H1 (cell line): ENCODE measurements around the gene NOP16. TPM values are rescaled to one million over a fixed set of nuclear protein-coding genes. Genes with fewer than 3 reads are reported as not detected.

Experiments used
- ATF2 ChIP-seq: IDR thresholded peaks from 2 replicates; pipeline ENCODE4 v1.6.1; 2012; ENCODE audit warnings: low read length, inconsistent platforms
- ATF3 ChIP-seq: IDR thresholded peaks from 2 replicates; pipeline ENCODE4 v1.6.1; 2011; ENCODE audit warnings: low read depth, mild to moderate bottlenecking, low read length; ENCODE audit not compliant: insufficient read depth
- BRCA1 ChIP-seq: IDR thresholded peaks from 2 replicates; pipeline ENCODE4 v1.6.1; 2012; ENCODE audit warnings: low read depth, low read length, improper control_type of control experiment
- KDM4A ChIP-seq: IDR thresholded peaks from one replicate; pipeline ENCODE4 v1.7.1; 2012; ENCODE audit warnings: low read depth, mild to moderate bottlenecking, moderate library complexity, low read length, inconsistent platforms; ENCODE audit not compliant: severe bottlenecking
- TEAD4 ChIP-seq: IDR thresholded peaks from 2 replicates; pipeline ENCODE4 v1.6.1; 2012; ENCODE audit warnings: low read depth, low read length, inconsistent platforms, mixed read lengths
- polyA plus RNA-seq, 7 experiments: library from polyadenylated mRNA; depleted of rRNA in 3 of 7; stranded (reverse) in 5 of 7; unstranded in 2 of 7; fragments of >200 nt in 5 of 7; fragments of 200-250 nt in 2 of 7; gene quantifications; 1 replicate in 5 of 7; 2 replicates in 1 of 7; 4 replicates in 1 of 7; pipeline versions ENCODE4 v1.2.1 to v1.2.3, GENCODE V29; 2011 to 2013; ENCODE audit warnings: missing spikeins in 2 of 7, mixed read lengths in 2 of 7
- total RNA-seq: library from RNA; stranded (reverse); fragmentation: NEBNext Ultra II Directional; extraction: Animal tissue kit (Norgen Biotek cat#: 25700); gene quantifications from 2 replicates; pipeline ENCODE4 v1.2.1, GENCODE V29; 2021

The NOP16 gene
- total and polyA plus RNA-seq, 2 of the 8 experiments (the other 6 are each of a cell fraction or from before 2014, with no cell fraction given), result 46.9 to 65.2 TPM

GRCh38 chr5:176413709-176414191 is 25.4 kb upstream of the NOP16 start (continued):
- TF ChIP-seq ATF3, result no peak
- TF ChIP-seq KDM4A, result no peak
- no peak for TF ChIP-seq BRCA1
- TF ChIP-seq ATF2, result no peak
- no peak for TF ChIP-seq TEAD4
- TF ChIP-seq, all 59 proteins: peak for 0
